Smooth muscle cell (in vitro differentiated cells): ENCODE measurements around the gene DNAJB1. TPM values are rescaled to one million over a fixed set of nuclear protein-coding genes. Genes with fewer than 3 reads are reported as not detected.
A peak's percentile ranks its signal among the peaks of the same experiment; 100 is the strongest.

Experiments
- DNase-seq: peaks from one replicate; lab custom pipeline; 2025; ENCODE audit not compliant: unreplicated experiment; lab: John Stamatoyannopoulos, UW
- H2AFZ ChIP-seq: fragments of 200-600 bp; sonication (generic); 2 replicates; pipeline ENCODE4 v1.6.0; 2016; ENCODE audit warnings: antibody characterized with exemption, low read depth, mild to moderate bottlenecking
- H3F3A ChIP-seq: fragments of 200-600 bp; sonication (generic); 2 replicates; pipeline ENCODE4 v1.6.0; 2017; ENCODE audit warnings: antibody characterized with exemption, low read depth
- H3K27ac ChIP-seq: fragments of 200-600 bp; sonication (generic); 2 replicates; pipeline ENCODE4 v1.5.1; 2016; ENCODE audit warnings: low read depth, mild to moderate bottlenecking
- H3K27me3 ChIP-seq: fragments of 200-600 bp; sonication (generic); 2 replicates; pipeline ENCODE4 v1.6.1; 2016; ENCODE audit warnings: low read depth, mild to moderate bottlenecking
- H3K36me3 ChIP-seq: fragments of 200-600 bp; sonication (generic); 2 replicates; pipeline ENCODE4 v1.5.1; 2016; ENCODE audit warnings: low read depth
- H3K4me1 ChIP-seq: fragments of 200-600 bp; sonication (generic); 2 replicates; pipeline ENCODE4 v1.5.1; 2016; ENCODE audit warnings: low read depth
- H3K4me2 ChIP-seq: fragments of 200-600 bp; sonication (generic); 2 replicates; pipeline ENCODE4 v1.6.0; 2016; ENCODE audit warnings: mild to moderate bottlenecking
- H3K4me3 ChIP-seq: fragments of 200-600 bp; sonication (generic); 2 replicates; pipeline ENCODE4 v1.5.1; 2016; ENCODE audit warnings: mild to moderate bottlenecking
- H3K79me2 ChIP-seq: fragments of 200-600 bp; sonication (generic); 2 replicates; pipeline ENCODE4 v1.6.0; 2016; ENCODE audit warnings: low read depth, mild to moderate bottlenecking
- H3K9ac ChIP-seq: fragments of 200-600 bp; sonication (generic); 2 replicates; pipeline ENCODE4 v1.6.0; 2016; ENCODE audit warnings: low read depth
- H3K9me3 ChIP-seq: fragments of 200-600 bp; sonication (generic); replicated peaks from 2 replicates; pipeline ENCODE4 v1.5.1; 2016; ENCODE audit warnings: low read depth
- H4K20me1 ChIP-seq: fragments of 200-600 bp; sonication (generic); 2 replicates; pipeline ENCODE4 v1.6.0; 2016; ENCODE audit warnings: low read depth
- CTCF ChIP-seq: fragments of 200-600 bp; sonication (generic); IDR thresholded peaks from 2 replicates; pipeline ENCODE4 v1.5.1; 2017; ENCODE audit warnings: borderline replicate concordance, mild to moderate bottlenecking, antibody characterized with exemption; ENCODE audit not compliant: insufficient read depth, poor library complexity, severe bottlenecking
- WGBS: methylation state at CpG from one replicate; pipeline ENCODE4 v1.1.7; 2016; ENCODE audit warnings: low lambda C conversion rate; 5-methylcytosine and 5-hydroxymethylcytosine counted together
- polyA plus RNA-seq: library from polyadenylated mRNA; unstranded; fragments of >200 nt; fragmentation: Nextera tagmentation; extraction: Ambion mirVana; gene quantifications from 2 replicates; pipeline ENCODE4 v1.2.1, GENCODE V29; 2016
- total RNA-seq: library from RNA; depleted of rRNA; stranded (reverse); fragments of >200 nt; gene quantifications from 2 replicates; pipeline ENCODE4 v1.2.3, GENCODE V29; 2014

The DNAJB1 gene
- total and polyA plus RNA-seq, 2 experiments from 2014 or later: 114 to 152 TPM

GRCh38 chr19:14473073-14473977 lies 44.9 kb downstream of the DNAJB1 start:
- Histone ChIP-seq H3K9ac (no peak overlapping the region), H2AFZ (no peak overlapping the region), H4K20me1 (peaks cover 12% of the 10 kb centered on the region), H3K4me2 (no peak overlapping the region), H3F3A (no peaks in the 10 kb centered on the region), H3K79me2 (no peaks in the 10 kb centered on the region), H3K4me3 (no peak overlapping the region), H3K27ac (no peak overlapping the region), H3K9me3 (no peaks in the 10 kb centered on the region), H3K36me3 (no peaks in the 10 kb centered on the region), H3K27me3 (no peaks in the 10 kb centered on the region), H3K4me1 (peaks cover 12% of the 10 kb centered on the region)
- no peak for TF ChIP-seq CTCF
- no peak for DNase-seq
- WGBS: 93% methylated on average over 62 of the region's 97 CpGs

GRCh38 chr19:14472202-14472938 lies 45.8 kb downstream of the DNAJB1 start:
- H3K4me2 ChIP-seq: peak overlapping the region; percentile 84
- H3K36me3 ChIP-seq: no peaks in the 10 kb centered on the region
- no peak overlapping the region for H3K9ac ChIP-seq
- peaks cover 12% of the 10 kb centered on the region for H3K4me1 ChIP-seq
- H4K20me1 ChIP-seq: peaks cover 9% of the 10 kb centered on the region
- peak overlapping the region; percentile 34 for H3K4me3 ChIP-seq
- H3K9me3 ChIP-seq: no peaks in the 10 kb centered on the region
- 4% methylated on average over 58 of the region's 66 CpGs for WGBS
- peak; percentile 70 for DNase-seq
- TF ChIP-seq CTCF: peak; percentile 98
- no peaks in the 10 kb centered on the region for H3F3A ChIP-seq
- H2AFZ ChIP-seq: no peak overlapping the region
- no peaks in the 10 kb centered on the region for H3K79me2 ChIP-seq
- H3K27ac ChIP-seq: no peak overlapping the region
- H3K27me3 ChIP-seq: no peaks in the 10 kb centered on the region

- TF ChIP-seq CTCF: no peak
- Histone ChIP-seq H3K4me1 (peaks cover 12% of the 10 kb centered on the region), H2AFZ (no peak overlapping the region), H3K36me3 (no peaks in the 10 kb centered on the region), H4K20me1 (peaks cover 1% of the 10 kb centered on the region), H3K4me2 (peak overlapping the region; percentile 84), H3K9me3 (no peaks in the 10 kb centered on the region), H3F3A (no peaks in the 10 kb centered on the region), H3K9ac (no peak overlapping the region), H3K79me2 (no peaks in the 10 kb centered on the region), H3K27me3 (no peaks in the 10 kb centered on the region), H3K27ac (no peak overlapping the region), H3K4me3 (peak overlapping the region; percentile 34)
- DNase-seq: no peak
- WGBS: 81% methylated on average over 18 of the region's 46 CpGs
These were observed 46.6 kb downstream of the DNAJB1 start for GRCh38 chr19:14471436-14472187.
